GM19455 (cell line): ENCODE measurements around the gene ARHGEF39.
A peak's percentile ranks its signal among the peaks of the same experiment; 100 is the strongest.

Source experiments
- ATAC-seq: cut with Tn5 transposase; IDR thresholded peaks from one replicate; pipeline ENCODE4 v1.9.1; 2021; ENCODE audit not compliant: unreplicated experiment

ARHGEF39 gene, protein sequence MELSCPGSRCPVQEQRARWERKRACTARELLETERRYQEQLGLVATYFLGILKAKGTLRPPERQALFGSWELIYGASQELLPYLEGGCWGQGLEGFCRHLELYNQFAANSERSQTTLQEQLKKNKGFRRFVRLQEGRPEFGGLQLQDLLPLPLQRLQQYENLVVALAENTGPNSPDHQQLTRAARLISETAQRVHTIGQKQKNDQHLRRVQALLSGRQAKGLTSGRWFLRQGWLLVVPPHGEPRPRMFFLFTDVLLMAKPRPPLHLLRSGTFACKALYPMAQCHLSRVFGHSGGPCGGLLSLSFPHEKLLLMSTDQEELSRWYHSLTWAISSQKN

DNA sequence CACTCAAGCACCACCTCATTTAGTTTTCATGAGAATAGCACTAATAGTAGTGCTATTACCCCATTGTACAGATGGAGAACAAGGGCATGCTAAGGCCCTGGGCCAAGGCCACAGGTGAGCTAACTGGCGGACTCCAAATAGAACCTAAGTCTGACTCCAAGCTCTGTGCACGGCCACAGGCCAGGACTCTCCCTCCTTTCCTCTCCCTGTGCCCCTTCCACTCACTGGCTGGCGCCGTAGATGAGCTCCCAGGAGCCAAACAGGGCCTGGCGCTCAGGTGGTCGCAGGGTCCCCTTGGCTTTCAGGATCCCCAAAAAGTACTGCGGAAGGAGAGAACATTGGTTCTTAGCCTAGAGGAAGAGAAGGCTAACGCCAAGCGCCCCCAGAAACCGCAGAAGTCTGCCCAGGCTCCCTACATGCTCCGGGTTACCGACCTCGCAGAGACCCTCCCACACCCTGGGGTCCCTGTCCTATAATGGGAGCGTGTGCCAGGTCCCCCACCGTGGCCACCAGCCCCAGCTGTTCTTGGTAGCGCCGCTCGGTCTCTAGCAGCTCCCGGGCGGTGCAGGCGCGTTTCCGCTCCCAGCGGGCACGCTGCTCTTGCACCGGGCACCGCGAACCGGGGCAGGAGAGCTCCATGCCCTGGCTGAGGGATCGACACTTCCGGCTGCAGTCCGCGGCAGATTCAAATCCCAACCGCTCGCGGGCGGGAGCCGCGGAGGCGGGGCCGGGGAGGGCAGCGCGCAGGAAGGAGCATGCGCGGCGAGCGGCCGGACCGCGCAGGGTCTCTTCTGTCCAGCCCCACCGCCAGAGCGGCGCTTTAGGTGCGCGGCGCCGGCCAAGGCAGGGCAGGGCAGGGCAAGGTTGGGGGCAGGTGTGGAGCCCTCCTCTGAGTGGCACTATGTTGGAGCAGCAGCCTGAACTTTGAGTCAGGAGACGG is at the start of gene ARHGEF39:
TSS of gene ARHGEF39 (minus strand) at position 665 of the 940 bp plus-strand sequence. CDS start at position 639, 26 bp downstream.
- peak; percentile 66 for ATAC-seq

DNA sequence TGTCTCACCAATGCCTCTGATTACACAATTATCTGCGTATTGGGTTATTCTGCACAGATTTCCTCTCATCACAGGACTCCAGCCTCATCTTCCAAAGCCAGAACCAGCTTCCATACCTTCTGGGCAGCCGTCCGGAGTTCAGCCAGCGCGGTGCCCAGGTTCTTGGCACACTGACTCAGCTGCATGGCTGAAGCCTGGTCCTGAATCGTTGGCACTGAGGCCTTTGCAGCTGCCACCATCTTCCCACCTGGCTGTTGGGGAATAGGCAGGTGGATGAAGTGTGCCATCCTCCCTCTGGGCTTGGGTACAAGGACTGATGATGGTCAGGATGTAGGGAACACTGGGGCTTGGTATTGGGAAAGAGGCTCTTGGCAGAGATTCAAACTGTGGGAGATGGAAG is 49.1 kb upstream of the ARHGEF39 start:
- no peak for ATAC-seq

DNA sequence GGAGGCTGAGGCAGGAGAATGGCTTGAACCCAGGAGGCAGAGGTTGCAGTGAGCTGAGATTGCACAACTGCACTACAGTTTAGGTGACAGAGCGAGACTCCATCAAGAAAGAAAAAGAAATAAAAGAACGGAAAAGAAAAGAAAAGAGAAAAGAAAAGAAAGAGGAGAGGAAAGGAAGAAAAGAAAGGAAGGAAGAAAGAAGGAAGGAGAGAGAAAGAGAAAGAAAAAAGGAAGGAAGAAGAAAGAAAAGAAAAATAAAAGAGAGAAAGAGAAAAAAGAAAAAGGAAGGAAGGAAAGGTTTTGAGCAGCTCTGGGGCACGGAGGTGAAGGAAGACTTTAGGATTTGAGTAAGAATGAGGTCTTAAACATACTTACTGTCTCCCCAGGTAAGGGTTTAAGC is 48.6 kb upstream of the ARHGEF39 start:
- ATAC-seq = no peak

DNA sequence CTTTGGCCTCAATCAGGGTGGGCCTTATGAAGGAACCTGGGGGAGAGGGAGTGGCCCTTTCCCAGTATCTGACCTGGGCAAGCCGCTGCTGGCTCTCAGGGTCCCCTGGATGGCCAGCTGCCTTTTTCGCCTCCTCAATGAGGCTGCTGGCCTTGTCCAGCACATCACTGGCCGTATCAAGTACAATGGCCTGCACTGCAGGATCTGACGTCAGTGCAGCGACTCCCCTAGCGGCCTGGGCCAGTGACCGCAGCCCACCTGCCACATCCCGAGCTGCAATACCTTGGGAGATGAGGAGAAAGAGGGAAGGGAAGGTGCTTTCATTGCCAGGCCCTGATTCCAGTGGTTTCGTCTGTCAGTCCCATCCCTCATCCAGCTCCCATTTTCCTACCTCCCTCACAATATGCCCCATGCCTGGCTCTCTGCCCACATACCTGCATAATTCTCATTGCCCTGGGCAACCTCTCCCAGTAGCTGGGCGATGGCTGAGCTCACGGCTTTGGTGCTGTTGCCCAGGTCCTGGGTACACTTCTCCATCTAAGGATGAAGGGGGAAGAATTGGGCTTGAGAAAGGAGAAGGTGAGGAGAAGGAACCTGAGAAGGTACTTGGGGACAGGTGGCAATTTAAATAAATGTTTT is 47.9 kb upstream of the ARHGEF39 start:
- ATAC-seq = no peak

DNA sequence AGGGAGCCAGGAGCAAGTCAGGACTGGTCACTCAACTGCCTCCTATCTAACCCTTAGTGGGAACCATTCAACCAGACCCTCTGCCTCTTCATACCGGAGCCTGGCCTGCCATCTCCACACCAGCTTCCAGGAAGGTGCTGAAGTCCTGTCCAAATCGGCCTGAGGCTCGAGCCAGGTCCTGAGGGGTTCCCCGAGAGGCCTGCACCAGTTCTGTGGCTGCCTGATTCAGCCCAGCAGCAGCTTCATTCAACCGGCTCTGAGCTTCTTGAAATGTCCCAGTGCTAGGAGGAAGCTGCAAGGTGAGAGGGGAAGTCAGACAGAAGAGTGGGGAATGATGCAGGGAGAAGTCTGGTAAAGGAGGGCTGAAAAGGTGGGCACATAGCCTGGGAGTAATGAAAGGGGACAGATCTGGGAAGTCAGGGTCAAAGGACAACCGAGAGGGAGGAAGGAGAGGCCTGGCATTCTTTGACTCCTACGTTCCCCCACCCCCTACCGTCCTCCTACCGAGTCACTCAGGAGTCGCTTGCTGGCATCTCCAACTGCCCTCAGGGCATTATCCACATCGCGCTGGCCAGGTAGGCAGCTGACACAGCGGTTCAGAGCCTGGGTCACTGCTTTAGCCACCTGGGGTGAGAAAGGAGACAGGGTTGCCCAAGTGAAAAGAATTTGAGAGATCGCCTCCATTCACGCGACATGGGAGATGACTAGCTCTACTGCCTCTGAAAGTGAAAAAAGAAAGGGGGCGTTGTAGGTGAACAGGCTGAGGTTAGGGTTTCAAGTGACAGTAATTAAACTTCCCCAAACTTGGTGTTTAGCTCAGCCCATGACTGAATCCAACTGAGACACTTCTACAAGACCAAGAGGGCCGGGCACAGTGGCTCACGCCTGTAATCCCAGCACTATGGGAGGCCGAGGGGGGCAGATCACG is 46.8 kb upstream of the ARHGEF39 start:
- ATAC-seq = no peak

DNA sequence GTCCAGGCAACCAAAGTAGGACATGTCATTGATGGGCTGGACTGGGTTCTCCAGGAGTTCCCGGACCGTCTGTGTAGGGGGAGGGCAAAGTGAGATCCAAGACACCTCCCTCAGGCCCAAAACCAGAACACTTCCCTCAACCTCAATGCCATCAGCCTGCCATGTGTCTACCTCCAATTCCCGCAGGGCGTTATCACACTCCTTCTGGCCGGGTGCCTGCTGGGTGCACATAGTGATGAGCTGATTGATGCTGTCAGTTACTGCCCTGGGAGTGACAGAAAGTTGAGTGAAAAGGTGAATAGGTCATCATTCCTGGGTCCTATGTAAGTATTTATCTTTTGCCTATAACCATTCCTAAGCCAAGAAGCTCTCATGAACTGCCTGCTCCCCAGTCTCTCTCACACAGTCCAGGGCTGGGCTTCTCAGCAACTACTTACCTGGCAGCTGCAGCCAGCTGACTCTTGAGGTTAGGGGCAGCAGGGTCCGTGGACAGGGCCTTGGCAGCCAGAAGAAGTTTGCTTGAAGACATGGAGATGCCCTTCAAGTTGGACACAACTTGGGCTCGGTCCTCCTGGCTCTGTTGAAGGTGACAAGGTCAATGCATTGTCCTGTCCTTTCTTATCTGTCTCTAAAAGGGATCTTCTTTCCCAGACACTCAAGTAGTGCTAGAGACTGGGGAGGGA is 46.0 kb upstream of the ARHGEF39 start:
- ATAC-seq = no peak

DNA sequence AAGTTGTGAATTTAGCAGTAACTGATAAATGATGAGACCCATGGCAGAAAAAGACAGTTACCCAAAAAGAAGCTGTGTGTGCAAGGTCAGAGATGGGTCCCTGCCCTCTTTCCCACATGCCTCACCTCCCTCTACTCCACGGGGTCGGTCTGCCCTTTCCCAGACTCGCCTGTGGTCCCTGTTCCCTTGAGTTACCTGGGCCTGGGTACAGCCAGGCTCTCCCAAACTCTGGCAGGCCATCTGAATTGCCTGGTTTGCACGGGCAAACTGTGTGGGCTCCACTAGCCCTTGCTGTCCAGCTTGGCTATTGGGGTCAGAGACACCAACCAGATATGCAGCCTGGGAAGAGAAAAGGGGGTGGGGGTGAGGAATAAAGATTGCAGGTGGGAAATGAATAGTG is 43.2 kb upstream of the ARHGEF39 start:
- no peak for ATAC-seq

DNA sequence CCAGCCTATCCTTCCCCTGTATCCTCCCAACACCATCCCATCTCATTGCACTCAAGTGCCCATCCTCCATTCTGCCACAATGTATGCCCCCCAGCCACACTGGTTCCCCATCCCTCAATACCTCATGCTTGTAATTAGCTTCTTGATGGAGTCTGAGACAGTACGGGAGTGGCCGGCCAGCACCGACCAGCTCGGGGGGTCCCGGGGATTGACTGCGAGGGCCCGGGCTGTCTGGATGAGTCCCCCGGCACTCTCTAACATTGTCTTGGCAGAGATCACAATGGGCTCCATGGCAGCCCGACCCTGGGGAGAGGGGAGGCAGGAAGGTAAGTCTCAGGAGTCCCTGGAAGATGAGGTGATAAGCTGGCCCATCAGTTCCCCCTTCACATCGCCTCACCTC is 42.0 kb upstream of the ARHGEF39 start:
- ATAC-seq = no peak

DNA sequence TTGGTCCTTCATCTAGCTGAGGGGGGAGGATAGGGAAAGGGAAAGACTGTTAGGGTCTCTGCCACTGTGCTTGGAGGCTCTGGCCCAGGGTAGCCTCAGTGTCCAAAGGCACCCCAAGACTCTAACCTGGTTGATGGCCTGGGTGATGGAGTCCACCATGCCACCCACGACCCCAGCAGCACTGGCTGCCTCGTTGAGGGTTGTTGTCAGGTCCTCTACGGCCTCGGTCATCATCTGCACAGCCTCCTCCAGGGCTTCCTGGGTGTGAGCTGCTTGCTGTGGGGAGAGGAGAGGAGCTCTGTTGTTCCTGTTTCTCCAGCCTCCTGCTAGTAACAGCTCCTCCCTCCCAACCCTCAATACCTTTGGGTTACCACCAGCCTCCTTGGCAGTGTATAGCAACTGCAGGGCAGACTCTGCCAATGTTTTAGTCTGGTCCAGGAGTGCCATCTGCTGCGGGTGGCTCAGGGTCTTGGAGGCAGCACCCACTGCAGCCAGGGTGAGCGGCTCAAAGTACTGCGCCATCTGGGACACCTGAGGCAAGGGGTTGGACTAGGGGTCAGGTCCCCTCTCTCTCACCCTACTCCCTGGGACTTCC is 40.9 kb upstream of the ARHGEF39 start:
- no peak for ATAC-seq

DNA sequence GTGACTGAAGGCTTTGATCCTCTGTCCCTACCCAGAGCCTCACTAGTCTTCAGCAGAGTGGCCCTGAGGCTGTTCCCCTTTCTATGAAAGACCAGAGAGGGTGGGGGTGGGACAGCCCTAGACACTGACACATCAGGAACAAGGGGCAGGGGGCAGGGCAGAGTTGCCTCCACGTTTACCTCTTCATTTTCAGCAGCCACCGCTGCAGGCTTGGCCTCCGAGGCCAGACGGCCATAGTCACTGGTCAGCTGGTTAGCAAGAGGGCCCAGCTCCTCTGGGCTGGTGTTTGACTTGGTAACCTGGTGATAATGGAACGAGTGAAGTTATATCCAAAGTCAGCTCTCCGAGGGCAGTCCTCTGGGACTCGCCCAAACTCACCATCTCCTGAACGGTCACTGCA is 40.4 kb upstream of the ARHGEF39 start:
- no peak for ATAC-seq

DNA sequence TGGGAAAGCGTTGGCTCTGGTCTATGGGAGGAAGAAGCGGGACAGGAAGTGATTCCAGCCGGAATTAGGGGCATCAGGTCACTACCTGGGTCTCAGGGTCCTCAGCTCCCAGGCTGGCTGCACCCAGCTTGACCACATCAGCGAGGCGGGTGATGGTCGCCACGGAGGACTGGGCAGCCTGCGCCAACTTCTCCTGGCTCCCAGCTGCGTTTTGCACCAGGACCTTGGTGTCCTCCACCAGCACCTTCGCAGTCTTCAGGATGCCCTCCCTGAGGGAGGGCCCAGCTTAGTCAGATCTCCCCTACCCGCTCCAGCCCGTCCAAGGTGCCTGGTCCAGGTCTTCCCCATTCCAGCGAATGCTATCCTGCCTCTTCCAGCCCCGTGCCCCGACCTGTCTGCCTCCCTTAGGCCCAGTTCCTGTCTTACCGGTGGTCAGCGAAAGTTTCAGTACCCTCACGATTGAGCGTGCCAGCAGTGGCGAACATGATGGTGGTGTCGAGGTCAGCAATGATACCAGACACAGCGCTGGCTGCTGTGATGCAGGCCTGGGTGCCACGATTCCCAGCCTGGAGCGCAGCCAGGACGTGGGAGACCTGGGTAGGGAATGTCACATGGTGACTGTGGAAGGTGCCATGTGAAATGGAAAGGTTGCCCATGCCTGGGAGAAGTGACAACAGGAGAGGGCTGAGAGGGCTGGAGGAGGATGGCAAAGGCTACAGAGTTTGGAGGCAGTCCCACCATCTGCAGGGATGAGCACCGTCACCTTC is 39.1 kb upstream of the ARHGEF39 start:
- no peak for ATAC-seq

DNA sequence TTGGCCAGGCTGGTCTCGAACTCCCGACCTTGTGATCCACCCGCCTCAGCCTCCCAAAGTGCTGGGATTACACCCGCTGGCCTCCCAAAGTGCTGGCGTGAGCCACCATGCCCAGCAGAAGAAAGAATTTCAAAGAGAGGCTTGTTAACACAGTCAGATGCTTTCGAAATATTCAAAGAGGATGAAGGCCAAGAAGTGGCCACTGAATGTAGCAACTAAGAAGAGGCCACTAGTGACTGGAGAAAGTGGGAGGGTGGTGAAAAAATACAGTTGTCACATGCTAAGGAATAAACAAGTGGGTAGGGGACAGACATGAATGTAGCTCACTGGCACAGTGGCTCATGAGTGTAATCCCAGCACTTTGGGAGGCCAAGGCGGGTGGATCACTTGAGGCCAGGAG is 37.7 kb upstream of the ARHGEF39 start:
- no peak for ATAC-seq

DNA sequence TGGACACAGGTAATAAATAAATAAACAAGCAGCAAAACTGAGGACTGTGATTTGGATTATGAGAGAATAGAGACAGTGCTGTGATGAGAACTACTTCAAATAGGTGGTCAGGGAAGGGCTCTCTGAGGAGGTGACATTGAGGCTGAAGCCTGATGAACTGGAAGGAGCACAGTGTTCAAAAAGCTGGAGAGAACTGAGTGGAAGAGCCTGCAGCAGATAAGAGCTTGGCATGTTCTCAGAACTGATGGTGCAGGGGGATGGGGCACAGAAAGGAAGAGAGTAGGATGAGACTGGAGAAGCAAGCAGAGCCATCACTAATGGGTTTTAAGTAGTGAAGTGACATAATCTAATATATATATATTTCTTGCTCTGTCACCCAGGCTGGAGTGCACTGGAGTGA is 35.9 kb upstream of the ARHGEF39 start:
- ATAC-seq = no peak

DNA sequence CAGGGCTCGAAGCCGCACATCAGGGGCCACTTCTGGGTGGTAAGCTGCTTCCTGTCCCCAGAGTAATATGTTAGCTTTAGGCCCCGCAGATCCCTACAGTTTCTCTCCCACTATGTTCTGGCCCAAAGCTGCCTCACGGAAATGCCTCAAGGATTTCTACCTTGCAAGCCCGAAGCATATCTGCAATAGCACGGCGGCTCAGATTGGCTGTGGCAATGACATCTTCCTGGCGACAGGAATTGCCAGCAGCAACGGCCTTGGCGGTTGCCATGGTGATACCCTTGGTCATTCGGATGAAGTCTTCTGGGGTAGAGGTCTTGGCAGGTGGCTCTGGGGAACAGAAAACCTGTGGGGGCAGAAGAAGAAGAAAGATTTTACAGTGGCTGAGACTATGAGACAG is 35.0 kb upstream of the ARHGEF39 start:
- no peak for ATAC-seq

DNA sequence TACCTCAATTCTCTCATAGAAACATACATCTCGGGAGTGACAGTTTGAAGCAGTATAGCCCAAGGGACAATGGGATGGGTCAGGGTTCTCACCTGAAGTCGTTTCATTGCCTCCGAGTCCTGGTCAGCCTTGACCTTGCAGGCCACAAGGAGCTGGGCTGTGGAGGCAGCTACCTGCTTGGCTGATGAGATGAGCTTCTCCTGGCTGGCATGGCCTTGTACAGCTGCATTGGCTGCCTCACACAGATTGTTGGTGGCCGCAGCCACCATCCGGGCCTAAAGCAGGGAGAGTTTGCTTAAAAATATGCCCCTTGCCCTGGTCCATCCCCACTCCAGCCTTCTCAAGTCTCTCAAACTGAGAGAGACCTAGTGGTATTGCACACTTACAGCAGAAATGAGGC is 33.2 kb upstream of the ARHGEF39 start:
- no peak for ATAC-seq

DNA sequence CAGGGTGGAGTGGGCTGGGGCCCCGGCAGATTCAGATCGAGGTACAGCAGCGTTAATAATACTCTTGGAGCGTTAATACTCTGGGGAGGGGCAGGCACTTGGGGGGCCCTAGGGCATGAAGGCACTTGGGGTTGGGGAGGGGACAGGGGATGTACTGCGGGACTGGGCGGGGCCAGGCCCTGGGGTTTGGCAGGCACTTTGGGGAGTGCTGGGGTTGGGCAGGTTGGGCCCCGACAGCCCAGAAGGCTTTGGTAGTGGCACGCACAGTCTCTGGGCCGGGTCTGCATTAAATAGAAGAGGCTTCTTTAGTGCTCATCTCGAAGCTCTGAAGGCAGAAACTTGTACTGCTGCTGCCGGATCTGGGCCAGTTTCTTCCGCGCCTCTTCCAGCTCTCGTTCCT is 32.5 kb upstream of the ARHGEF39 start:
- no peak for ATAC-seq

DNA sequence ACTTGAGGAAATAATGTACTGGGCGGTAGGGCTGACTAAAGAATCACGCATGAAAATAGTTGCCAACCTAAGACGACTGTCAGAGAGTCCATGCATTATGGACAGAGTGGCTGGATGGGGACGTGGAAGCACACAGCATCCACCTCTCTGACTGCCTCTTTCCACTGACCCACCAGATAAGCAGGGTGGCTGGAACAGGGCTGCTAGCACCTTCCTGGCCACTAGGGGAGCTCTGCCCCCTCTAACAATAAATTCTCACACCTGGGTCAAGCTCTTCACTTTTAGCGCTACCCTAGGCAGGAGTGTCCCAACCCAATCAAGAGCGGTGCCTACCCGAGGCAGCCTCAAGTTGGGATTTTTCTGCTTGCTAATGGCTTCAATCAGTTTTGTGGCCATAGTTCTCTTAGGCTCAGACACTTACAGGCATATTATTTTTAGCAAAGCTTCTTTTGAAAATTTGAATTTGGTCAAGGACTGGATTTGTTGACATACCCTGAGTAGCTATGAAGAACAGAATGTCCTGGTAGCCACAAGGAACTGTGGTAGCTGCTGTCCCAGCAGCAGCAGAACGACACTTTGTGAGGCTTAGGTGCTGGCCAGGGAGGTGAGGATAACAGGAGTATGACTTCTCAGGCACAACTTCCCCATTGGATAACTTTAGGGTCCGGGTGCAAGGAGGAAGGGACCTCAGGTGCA is 31.7 kb upstream of the ARHGEF39 start:
- no peak for ATAC-seq

DNA sequence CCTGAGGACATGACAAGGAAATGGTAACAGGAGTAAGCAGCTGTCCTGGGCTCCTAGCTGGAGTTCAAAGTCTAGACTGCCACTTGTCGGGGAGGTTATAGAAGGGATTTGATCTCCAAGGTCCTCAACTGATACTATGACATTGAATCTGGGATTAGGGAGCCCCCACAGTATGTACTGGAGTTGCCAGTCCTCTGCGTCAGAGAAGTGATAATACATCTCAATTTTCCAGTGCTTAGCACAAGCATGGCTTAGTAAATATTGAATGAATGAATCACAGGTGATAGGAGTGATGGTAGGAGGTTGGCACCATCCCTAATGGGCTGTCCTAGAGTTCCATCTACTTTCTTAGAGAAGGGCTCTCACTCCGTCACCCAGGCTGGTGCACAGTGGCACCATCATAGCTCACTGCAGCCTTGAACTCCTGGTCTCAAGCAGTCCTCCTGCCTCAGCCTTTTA is 31.0 kb upstream of the ARHGEF39 start:
- no peak for ATAC-seq
